Fibroblast of mammary gland (primary cell): ENCODE results near the gene RBAK.
"Not testable (repeated sequence)": the region's sequence is repeated elsewhere in the genome, so short reads cannot be mapped to it uniquely, and the experiment has no call there.

Source experiments
- DNase-seq: peaks from one replicate; pipeline ENCODE4 v3.0.0-alpha.2; 2010; ENCODE audit warnings: low read depth
- H3K4me3 ChIP-seq: 2 replicates; pipeline ENCODE4 v1.5.1; 2011; ENCODE audit warnings: low read depth, mild to moderate bottlenecking, low read length, moderate library complexity; ENCODE audit not compliant: control insufficient read depth
- TF ChIP-seq, protein P1 (sequence below): conservative IDR thresholded peaks from 2 replicates; pipeline ENCODE4 v1.5.1; 2011; ENCODE audit warnings: low read depth, low read length, inconsistent platforms; ENCODE audit not compliant: control insufficient read depth, insufficient read depth

Gene RBAK

GRCh38 chr7:5063698-5064097 lies 18.0 kb downstream of the RBAK start:
- TF ChIP-seq, protein P1, sequence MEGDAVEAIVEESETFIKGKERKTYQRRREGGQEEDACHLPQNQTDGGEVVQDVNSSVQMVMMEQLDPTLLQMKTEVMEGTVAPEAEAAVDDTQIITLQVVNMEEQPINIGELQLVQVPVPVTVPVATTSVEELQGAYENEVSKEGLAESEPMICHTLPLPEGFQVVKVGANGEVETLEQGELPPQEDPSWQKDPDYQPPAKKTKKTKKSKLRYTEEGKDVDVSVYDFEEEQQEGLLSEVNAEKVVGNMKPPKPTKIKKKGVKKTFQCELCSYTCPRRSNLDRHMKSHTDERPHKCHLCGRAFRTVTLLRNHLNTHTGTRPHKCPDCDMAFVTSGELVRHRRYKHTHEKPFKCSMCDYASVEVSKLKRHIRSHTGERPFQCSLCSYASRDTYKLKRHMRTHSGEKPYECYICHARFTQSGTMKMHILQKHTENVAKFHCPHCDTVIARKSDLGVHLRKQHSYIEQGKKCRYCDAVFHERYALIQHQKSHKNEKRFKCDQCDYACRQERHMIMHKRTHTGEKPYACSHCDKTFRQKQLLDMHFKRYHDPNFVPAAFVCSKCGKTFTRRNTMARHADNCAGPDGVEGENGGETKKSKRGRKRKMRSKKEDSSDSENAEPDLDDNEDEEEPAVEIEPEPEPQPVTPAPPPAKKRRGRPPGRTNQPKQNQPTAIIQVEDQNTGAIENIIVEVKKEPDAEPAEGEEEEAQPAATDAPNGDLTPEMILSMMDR = no peak
- DNase-seq = peak; percentile 22
- no peak overlapping the region for H3K4me3 ChIP-seq

DNA sequence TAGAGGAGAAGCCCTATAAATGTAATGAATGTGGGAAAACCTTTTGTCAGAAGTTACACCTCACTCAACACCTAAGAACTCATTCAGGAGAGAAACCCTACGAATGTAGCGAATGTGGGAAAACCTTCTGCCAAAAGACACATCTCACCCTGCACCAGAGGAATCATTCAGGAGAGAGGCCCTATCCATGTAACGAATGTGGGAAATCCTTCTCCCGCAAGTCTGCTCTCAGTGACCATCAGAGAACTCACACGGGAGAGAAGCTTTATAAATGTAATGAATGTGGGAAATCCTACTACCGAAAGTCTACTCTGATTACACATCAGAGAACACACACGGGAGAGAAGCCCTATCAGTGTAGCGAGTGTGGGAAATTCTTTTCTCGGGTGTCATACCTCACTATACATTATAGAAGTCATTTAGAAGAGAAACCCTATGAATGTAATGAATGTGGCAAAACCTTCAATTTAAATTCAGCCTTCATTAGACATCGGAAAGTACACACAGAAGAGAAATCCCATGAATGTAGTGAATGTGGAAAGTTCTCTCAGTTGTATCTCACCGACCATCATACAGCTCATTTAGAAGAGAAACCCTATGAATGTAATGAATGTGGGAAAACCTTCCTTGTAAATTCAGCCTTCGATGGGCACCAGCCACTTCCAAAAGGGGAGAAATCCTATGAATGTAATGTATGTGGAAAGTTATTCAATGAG lies 18.9 kb downstream of the RBAK start:
- DNase-seq = peak; percentile 32
- H3K4me3 ChIP-seq = no peak overlapping the region
- TF ChIP-seq, protein P1 = no peak

- no peak for DNase-seq
- H3K4me3 ChIP-seq = no peak overlapping the region
- TF ChIP-seq, protein P1 = no peak
Observed at GRCh38 chr7:5065107-5065407, 19.4 kb downstream of the RBAK start.

- no peak for DNase-seq
- no peak overlapping the region for H3K4me3 ChIP-seq
- TF ChIP-seq, protein P1 = no peak
Observed at GRCh38 chr7:5068521-5068920, 22.9 kb downstream of the RBAK start.

- H3K4me3 ChIP-seq = no peak overlapping the region
- TF ChIP-seq, protein P1 = no peak
- no peak for DNase-seq
Observed at GRCh38 chr7:5070206-5070605, 24.5 kb downstream of the RBAK start.

DNA sequence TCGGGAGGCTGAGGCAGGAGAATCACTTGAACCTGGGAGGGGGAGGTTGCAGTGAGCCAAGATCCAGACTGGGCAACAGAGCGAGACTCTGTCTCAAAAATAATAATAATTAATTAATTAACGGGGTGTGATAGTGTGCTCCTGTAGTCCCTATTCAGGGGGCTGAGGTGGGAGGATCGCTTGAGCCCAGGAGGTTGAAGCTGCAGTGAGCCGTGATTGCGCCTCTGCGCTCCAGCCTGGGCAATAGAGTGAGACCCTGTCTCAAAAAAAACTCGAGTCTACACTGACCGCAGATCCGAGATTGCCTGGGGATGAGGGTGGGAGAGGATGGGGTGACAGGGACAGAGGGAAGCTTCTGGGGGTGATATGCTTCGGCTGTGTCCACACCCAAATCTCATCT lies 29.5 kb downstream of the RBAK start:
- DNase-seq, H3K4me3 ChIP-seq: not testable (repeated sequence)

GRCh38 chr7:5077740-5078139 lies 32.1 kb downstream of the RBAK start:
- DNase-seq = no peak
- TF ChIP-seq, protein P1 = no peak
- H3K4me3 ChIP-seq = no peak overlapping the region
